ENCODE measurements around the gene MCFD2. TPM values are rescaled to one million over a fixed set of nuclear protein-coding genes. Genes with fewer than 3 reads are reported as not detected.
A peak's percentile ranks its signal among the peaks of the same experiment; 100 is the strongest.
"Not testable (repeated sequence)": the region's sequence is repeated elsewhere in the genome, so short reads cannot be mapped to it uniquely, and the experiment has no call there.

The MCFD2 gene
- total and polyA plus RNA-seq, 8 donors = 78.0 to 121 (median 86.5) TPM

GRCh38 chr2:46914578-46915230 is 902 bp downstream of the MCFD2 start:
- peak overlapping the region; percentile 83 to 88 for H3K27ac ChIP-seq
- ATAC-seq (no peak), DNase-seq (peak in 1 of 4 donors; percentile 5)
- intact Hi-C loops (cut with DNase I) = no loop called here
- H3K27me3 ChIP-seq = no peaks in the 10 kb centered on the region
- peaks cover 9 to 35% of the 10 kb centered on the region in 2 donors for H3K4me1 ChIP-seq
- peaks cover 0 to 21% of the 10 kb centered on the region in 2 donors for H3K36me3 ChIP-seq
- no peak for TF ChIP-seq CTCF (IDR thresholded peaks at IDR 0.05)
- H3K9me3 ChIP-seq = no peaks in the 10 kb centered on the region
- peak overlapping the region; percentile 94 to 97 for H3K4me3 ChIP-seq

GRCh38 chr2:46913471-46914381 is 1.9 kb downstream of the MCFD2 start:
- H3K27me3 ChIP-seq = no peaks in the 10 kb centered on the region
- H3K4me3 ChIP-seq = peak overlapping the region in 1 of 2 donors; percentile 94
- H3K9me3 ChIP-seq = no peaks in the 10 kb centered on the region
- peak overlapping the region in 1 of 2 donors; percentile 5 for H3K27ac ChIP-seq
- intact Hi-C loops (cut with DNase I) = no loop called here
- DNase-seq (no peak), ATAC-seq (no peak)
- TF ChIP-seq CTCF (IDR thresholded peaks at IDR 0.05) = no peak
- peaks cover 0 to 31% of the 10 kb centered on the region in 2 donors for H3K36me3 ChIP-seq
- H3K4me1 ChIP-seq = peaks cover 9 to 43% of the 10 kb centered on the region in 2 donors

DNA sequence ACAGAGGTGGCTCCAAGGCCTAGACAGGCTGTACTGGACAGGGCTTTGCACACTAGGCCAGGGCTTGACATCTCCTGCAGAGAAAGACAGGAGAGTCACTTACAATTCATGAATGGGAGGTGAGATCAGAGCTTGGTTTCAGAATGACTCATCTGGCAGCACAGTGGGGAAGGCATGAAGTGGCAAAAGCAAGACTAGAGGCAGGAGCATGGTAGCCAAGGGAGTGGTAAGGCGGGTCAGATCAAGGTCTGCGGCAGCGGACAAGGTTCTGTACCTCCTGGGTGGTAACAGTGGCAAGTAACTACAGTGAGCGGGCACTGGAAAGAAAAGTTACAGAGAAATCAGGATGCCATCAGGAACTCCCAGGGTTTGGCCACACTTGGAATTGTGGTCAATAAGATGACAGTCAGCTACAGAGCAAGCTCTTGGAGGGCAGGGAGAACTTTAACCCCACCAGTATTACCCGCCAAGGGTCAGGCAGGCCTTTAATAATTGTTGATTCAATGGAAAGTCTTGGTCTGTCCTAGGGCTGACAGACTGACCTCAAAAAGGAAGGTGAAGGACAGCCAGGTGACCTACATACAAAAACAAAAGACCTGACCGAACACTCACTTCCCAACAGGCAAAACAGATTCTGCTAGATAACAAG is 5.7 kb downstream of the MCFD2 start:
- no peak for TF ChIP-seq CTCF (IDR thresholded peaks at IDR 0.05)
- peak; percentile 76 for ATAC-seq
- H3K9me3 ChIP-seq = no peaks in the 10 kb centered on the region
- H3K36me3 ChIP-seq = peaks cover 0 to 69% of the 10 kb centered on the region in 2 donors
- no peaks in the 10 kb centered on the region for H3K27me3 ChIP-seq
- peak overlapping the region in 1 of 2 donors; percentile 28 for H3K27ac ChIP-seq
- intact Hi-C loops (cut with DNase I) = no loop called here
- peaks cover 9 to 29% of the 10 kb centered on the region in 2 donors for H3K4me1 ChIP-seq
- peak in 1 of 4 donors; percentile 36 for DNase-seq
- no peak overlapping the region for H3K4me3 ChIP-seq

GRCh38 chr2:46909150-46909549 is 6.5 kb downstream of the MCFD2 start:
- ATAC-seq = peak; percentile 75
- peak in 1 of 4 donors; percentile 49 for DNase-seq
- H3K9me3 ChIP-seq = no peaks in the 10 kb centered on the region
- no peak for TF ChIP-seq CTCF (IDR thresholded peaks at IDR 0.05)
- H3K36me3 ChIP-seq = peaks cover 0 to 77% of the 10 kb centered on the region in 2 donors
- intact Hi-C loops (cut with DNase I) = no loop called here
- H3K27me3 ChIP-seq = no peaks in the 10 kb centered on the region
- H3K4me1 ChIP-seq = peaks cover 2 to 22% of the 10 kb centered on the region in 2 donors
- H3K4me3 ChIP-seq = no peak overlapping the region
- H3K27ac ChIP-seq = peak overlapping the region in 1 of 2 donors; percentile 28

- H3K27ac ChIP-seq; H3K4me1 ChIP-seq; H3K27me3 ChIP-seq; H3K4me3 ChIP-seq; DNase-seq; intact Hi-C loops (cut with DNase I); H3K9me3 ChIP-seq; ATAC-seq: not testable (repeated sequence)
- H3K36me3 ChIP-seq = peaks cover 0 to 76% of the 10 kb centered on the region in 2 donors
These were observed 10.5 kb downstream of the MCFD2 start for GRCh38 chr2:46904908-46905678.

GRCh38 chr2:46902980-46903379 is 12.6 kb downstream of the MCFD2 start:
- H3K9me3 ChIP-seq; intact Hi-C loops (cut with DNase I); DNase-seq; ATAC-seq; H3K4me3 ChIP-seq; H3K27me3 ChIP-seq; H3K4me1 ChIP-seq: not testable (repeated sequence)
- Histone ChIP-seq H3K36me3 (peaks cover 0 to 56% of the 10 kb centered on the region in 2 donors), H3K27ac (peak overlapping the region in 1 of 2 donors; percentile 5)
